Hippocampal formation (tissue), 2 donors: ENCODE data around the gene ENAH.
"Not testable (repeated sequence)": the region's sequence is repeated elsewhere in the genome, so short reads cannot be mapped to it uniquely, and the experiment has no call there.

Experiments
- DNase-seq, 2 donors: peaks; one replicate each; lab custom pipeline; 2025; lab: John Stamatoyannopoulos, UW

ENAH gene

GRCh38 chr1:225645194-225645895, 7.6 kb downstream of the ENAH start:
- no peak for DNase-seq

- DNase-seq, result no peak
Measured at GRCh38 chr1:225644666-225645065, 8.3 kb downstream of the ENAH start.

GRCh38 chr1:225642177-225642576, 10.7 kb downstream of the ENAH start:
- no peak for DNase-seq

- DNase-seq, result no peak
Measured at GRCh38 chr1:225638853-225639252, 14.1 kb downstream of the ENAH start.

GRCh38 chr1:225637651-225638199, 15.2 kb downstream of the ENAH start:
- no peak for DNase-seq

GRCh38 chr1:225636992-225637391, 15.9 kb downstream of the ENAH start:
- DNase-seq, result not testable (repeated sequence)

- no peak for DNase-seq
Measured at GRCh38 chr1:225635649-225636048, 17.3 kb downstream of the ENAH start.

GRCh38 chr1:225632836-225633235, 20.1 kb downstream of the ENAH start:
- not testable (repeated sequence) for DNase-seq

GRCh38 chr1:225631021-225631663, 21.8 kb downstream of the ENAH start:
- peak in 1 of 2 donors; percentile 22 for DNase-seq

GRCh38 chr1:225629483-225629882, 23.4 kb downstream of the ENAH start:
- no peak for DNase-seq

GRCh38 chr1:225628794-225629193, 24.1 kb downstream of the ENAH start:
- not testable (repeated sequence) for DNase-seq

- DNase-seq, result no peak
Measured at GRCh38 chr1:225627304-225627947, 25.5 kb downstream of the ENAH start.

- DNase-seq, result no peak
Measured at GRCh38 chr1:225626698-225627097, 26.2 kb downstream of the ENAH start.

- no peak for DNase-seq
Measured at GRCh38 chr1:225617956-225618355, 35.0 kb downstream of the ENAH start.

GRCh38 chr1:225617479-225617878, 35.4 kb downstream of the ENAH start:
- DNase-seq, result no peak

GRCh38 chr1:225615403-225615790, 37.5 kb downstream of the ENAH start:
- DNase-seq, result not testable (repeated sequence)

- no peak for DNase-seq
Measured at GRCh38 chr1:225613006-225613405, 39.9 kb downstream of the ENAH start.

GRCh38 chr1:225612287-225612686, 40.6 kb downstream of the ENAH start:
- no peak for DNase-seq

- no peak for DNase-seq
Measured at GRCh38 chr1:225611537-225612223, 41.2 kb downstream of the ENAH start.

GRCh38 chr1:225610539-225610938, 42.4 kb downstream of the ENAH start:
- no peak for DNase-seq

GRCh38 chr1:225608014-225608796, 44.7 kb downstream of the ENAH start:
- no peak for DNase-seq
